Loucy (cell line): Measurements from ENCODE around the gene MRPS35.

Experiments
- H2AFZ ChIP-seq: fragments of 200-600 bp; sonication (generic); 2 replicates; pipeline ENCODE4 v1.6.0; 2016; ENCODE audit warnings: antibody characterized with exemption, mild to moderate bottlenecking, low read length, moderate library complexity
- H3F3A ChIP-seq: fragments of 200-600 bp; 2 replicates; pipeline ENCODE4 v1.6.0; 2016; ENCODE audit warnings: antibody characterized with exemption, low read depth, mild to moderate bottlenecking
- H3K27me3 ChIP-seq: fragments of 200-600 bp; sonication (generic); 2 replicates; pipeline ENCODE4 v1.6.1; 2014; ENCODE audit warnings: low read length, mild to moderate bottlenecking; ENCODE audit not compliant: insufficient read depth, poor library complexity, severe bottlenecking
- H3K36me3 ChIP-seq: fragments of 200-600 bp; sonication (generic); 2 replicates; pipeline ENCODE4 v1.6.1; 2016; ENCODE audit warnings: low read length; ENCODE audit not compliant: insufficient read depth
- H3K4me1 ChIP-seq: fragments of 200-600 bp; sonication (generic); 2 replicates; pipeline ENCODE4 v1.5.1; 2014; ENCODE audit warnings: low read length, mild to moderate bottlenecking; ENCODE audit not compliant: insufficient read depth, poor library complexity, severe bottlenecking
- H3K4me2 ChIP-seq: fragments of 200-600 bp; sonication (generic); 2 replicates; pipeline ENCODE4 v1.6.0; 2014; ENCODE audit warnings: antibody characterized with exemption, low read length, low read depth, mild to moderate bottlenecking; ENCODE audit not compliant: poor library complexity, severe bottlenecking
- H3K4me3 ChIP-seq: fragments of 200-600 bp; sonication (generic); 2 replicates; pipeline ENCODE4 v1.5.1; 2014; ENCODE audit warnings: low read length, mild to moderate bottlenecking, mixed read lengths; ENCODE audit not compliant: poor library complexity, severe bottlenecking
- H3K79me2 ChIP-seq: fragments of 200-600 bp; sonication (generic); 2 replicates; pipeline ENCODE4 v1.6.1; 2014; ENCODE audit warnings: low read length; ENCODE audit not compliant: insufficient read depth
- H3K9ac ChIP-seq: fragments of 200-600 bp; sonication (generic); 2 replicates; pipeline ENCODE4 v1.6.0; 2014; ENCODE audit warnings: mild to moderate bottlenecking, low read depth, low read length, moderate library complexity; ENCODE audit not compliant: poor library complexity, severe bottlenecking
- H3K9me2 ChIP-seq: fragments of 200-600 bp; sonication (generic); replicated peaks from 2 replicates; pipeline ENCODE4 v1.6.1; 2016; ENCODE audit warnings: low read depth, low read length, mixed read lengths
- H3K9me3 ChIP-seq: fragments of 200-600 bp; sonication (generic); 2 replicates; pipeline ENCODE4 v1.6.1; 2014; ENCODE audit warnings: mild to moderate bottlenecking, antibody characterized with exemption, low read length, low read depth; ENCODE audit not compliant: insufficient read depth
- H4K20me1 ChIP-seq: fragments of 200-600 bp; sonication (generic); 2 replicates; pipeline ENCODE4 v1.6.0; 2014; ENCODE audit warnings: antibody characterized with exemption, low read length, mild to moderate bottlenecking; ENCODE audit not compliant: insufficient read depth, poor library complexity, severe bottlenecking
- EZH2phosphoT487 ChIP-seq: fragments of 200-600 bp; IDR thresholded peaks from 2 replicates; pipeline ENCODE4 v1.6.1; 2018; ENCODE audit warnings: antibody characterized with exemption, mild to moderate bottlenecking, moderate library complexity, borderline replicate concordance
- TF ChIP-seq, protein P1 (sequence below): fragments of 200-600 bp; sonication (generic); conservative IDR thresholded peaks from 2 replicates; pipeline ENCODE4 v1.5.1; 2014; ENCODE audit warnings: mild to moderate bottlenecking, antibody characterized with exemption, low read length

MRPS35 gene

DNA sequence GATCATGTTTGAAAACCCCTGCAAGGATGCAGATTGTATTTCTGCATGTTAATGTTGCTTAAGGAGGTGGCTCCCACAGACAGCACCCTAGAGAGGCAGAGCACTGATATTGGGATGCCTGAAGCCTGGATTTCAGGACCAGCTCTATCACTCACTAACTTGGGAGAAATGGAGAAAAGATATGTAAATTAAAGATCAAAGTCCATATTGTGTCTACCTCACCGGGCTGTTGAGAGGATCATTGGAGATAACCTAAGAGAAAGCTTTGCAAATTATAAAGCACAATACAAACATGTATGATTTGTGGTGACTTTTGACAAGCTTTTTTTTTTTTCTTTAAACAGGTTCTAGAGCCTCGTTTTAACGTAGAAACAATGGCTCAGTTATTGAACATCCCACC lies 22.0 kb upstream of the MRPS35 start:
- H3K9ac ChIP-seq: no peak overlapping the region
- H3K4me1 ChIP-seq: no peaks in the 10 kb centered on the region
- no peaks in the 10 kb centered on the region for H4K20me1 ChIP-seq
- no peaks in the 10 kb centered on the region for H3K9me3 ChIP-seq
- H3K27me3 ChIP-seq: no peaks in the 10 kb centered on the region
- H3K4me2 ChIP-seq: no peak overlapping the region
- no peak for TF ChIP-seq EZH2phosphoT487
- TF ChIP-seq, protein P1, sequence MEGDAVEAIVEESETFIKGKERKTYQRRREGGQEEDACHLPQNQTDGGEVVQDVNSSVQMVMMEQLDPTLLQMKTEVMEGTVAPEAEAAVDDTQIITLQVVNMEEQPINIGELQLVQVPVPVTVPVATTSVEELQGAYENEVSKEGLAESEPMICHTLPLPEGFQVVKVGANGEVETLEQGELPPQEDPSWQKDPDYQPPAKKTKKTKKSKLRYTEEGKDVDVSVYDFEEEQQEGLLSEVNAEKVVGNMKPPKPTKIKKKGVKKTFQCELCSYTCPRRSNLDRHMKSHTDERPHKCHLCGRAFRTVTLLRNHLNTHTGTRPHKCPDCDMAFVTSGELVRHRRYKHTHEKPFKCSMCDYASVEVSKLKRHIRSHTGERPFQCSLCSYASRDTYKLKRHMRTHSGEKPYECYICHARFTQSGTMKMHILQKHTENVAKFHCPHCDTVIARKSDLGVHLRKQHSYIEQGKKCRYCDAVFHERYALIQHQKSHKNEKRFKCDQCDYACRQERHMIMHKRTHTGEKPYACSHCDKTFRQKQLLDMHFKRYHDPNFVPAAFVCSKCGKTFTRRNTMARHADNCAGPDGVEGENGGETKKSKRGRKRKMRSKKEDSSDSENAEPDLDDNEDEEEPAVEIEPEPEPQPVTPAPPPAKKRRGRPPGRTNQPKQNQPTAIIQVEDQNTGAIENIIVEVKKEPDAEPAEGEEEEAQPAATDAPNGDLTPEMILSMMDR: no peak
- H3K79me2 ChIP-seq: no peaks in the 10 kb centered on the region
- H2AFZ ChIP-seq: no peak overlapping the region
- no peaks in the 10 kb centered on the region for H3F3A ChIP-seq
- H3K9me2 ChIP-seq: no peaks in the 10 kb centered on the region
- H3K36me3 ChIP-seq: peaks cover 32% of the 10 kb centered on the region; the same call in 1 of the 2 replicates
- H3K4me3 ChIP-seq: no peak overlapping the region

DNA sequence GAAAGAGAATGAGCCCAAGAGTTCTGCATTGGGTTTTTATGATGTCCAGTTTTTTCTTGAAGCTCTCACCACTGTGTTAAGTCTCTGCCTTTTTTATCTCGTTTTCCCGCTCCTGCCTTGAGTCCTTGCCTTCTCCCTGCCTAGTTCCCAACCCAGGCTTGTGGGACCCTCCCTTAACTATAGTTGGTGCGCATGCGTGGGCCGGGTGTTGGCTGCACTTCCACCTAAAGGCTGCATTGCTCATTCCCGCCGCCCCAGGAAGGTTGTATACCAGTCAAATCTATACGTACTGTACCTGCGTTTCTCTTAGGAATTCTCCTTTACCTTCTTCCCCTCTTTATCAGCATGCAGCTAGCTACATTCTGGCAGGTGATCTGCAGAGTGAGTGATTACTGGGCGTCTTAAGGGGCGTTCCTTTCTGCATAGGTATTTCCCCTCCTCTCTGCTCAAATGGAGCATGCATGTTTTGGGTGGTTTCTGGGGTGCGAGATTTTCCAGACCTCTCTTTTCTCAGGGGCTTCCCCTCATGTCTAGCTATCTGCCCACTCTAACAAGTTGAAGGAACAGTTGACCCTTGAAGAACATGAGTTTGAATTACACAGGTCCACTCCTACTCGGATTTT lies 21.0 kb upstream of the MRPS35 start:
- Histone ChIP-seq H3K9ac (no peak overlapping the region), H3K79me2 (no peaks in the 10 kb centered on the region), H3K4me3 (no peak overlapping the region), H2AFZ (no peak overlapping the region), H3K9me3 (no peaks in the 10 kb centered on the region), H3F3A (no peaks in the 10 kb centered on the region), H3K27me3 (no peaks in the 10 kb centered on the region), H3K4me2 (no peak overlapping the region), H3K4me1 (no peaks in the 10 kb centered on the region), H3K36me3 (peaks cover 32% of the 10 kb centered on the region; the same call in 1 of the 2 replicates), H4K20me1 (no peaks in the 10 kb centered on the region), H3K9me2 (no peaks in the 10 kb centered on the region)
- no peak for TF ChIP-seq EZH2phosphoT487
- TF ChIP-seq, protein P1: no peak

DNA sequence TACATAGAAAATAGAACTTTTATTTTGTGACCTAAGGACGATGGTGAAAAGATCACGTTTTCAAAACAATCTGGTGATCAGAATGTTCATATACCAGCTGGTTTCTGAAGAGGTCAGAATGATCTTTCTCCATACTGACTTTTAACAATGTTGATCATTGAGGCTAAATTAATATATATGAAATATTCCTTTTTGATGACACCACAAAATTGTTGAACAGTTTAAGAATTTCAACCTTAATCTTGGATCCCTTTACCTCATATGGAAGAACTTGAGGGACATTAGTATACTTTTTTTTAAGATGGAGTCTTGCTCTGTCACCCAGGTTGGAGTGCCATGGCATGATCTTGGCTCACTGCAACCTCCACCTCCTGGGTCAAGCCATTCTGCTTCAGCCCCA lies 17.2 kb upstream of the MRPS35 start:
- peaks cover 32% of the 10 kb centered on the region; the same call in 1 of the 2 replicates for H3K36me3 ChIP-seq
- H3K27me3 ChIP-seq: no peaks in the 10 kb centered on the region

More for the DNA sequence above, 17.2 kb upstream of the MRPS35 start:
- Histone ChIP-seq H3K9me3 (no peaks in the 10 kb centered on the region), H3K9me2 (no peaks in the 10 kb centered on the region), H3K4me2 (no peak overlapping the region), H3K79me2 (no peaks in the 10 kb centered on the region), H2AFZ (no peak overlapping the region), H3K9ac (no peak overlapping the region), H4K20me1 (no peaks in the 10 kb centered on the region), H3K4me3 (no peak overlapping the region), H3F3A (no peaks in the 10 kb centered on the region), H3K4me1 (no peaks in the 10 kb centered on the region)
- TF ChIP-seq, protein P1: no peak
- no peak for TF ChIP-seq EZH2phosphoT487
